B cell (primary cell): ENCODE measurements around the gene SHB. TPM values are rescaled to one million over a fixed set of nuclear protein-coding genes. Genes with fewer than 3 reads are reported as not detected.

Experiments
- ATAC-seq: fragments of 200-7000 bp; cut with Tn5 transposase; one replicate; pipeline ENCODE4 v1.10.0; 2021; ENCODE audit warnings: low read depth, mild to moderate bottlenecking, moderate number of reproducible peaks, moderate library complexity
- CTCF ChIA-PET: fragments of 350-600 bp; sonication (Branson Sonifier 250); formaldehyde crosslinking; loops from one replicate; lab custom pipeline; 2021; ENCODE audit warnings: antibody characterized with exemption, inconsistent platforms; lab: Charles Lee
- POLR2A ChIA-PET: fragments of 350-600 bp; sonication (Branson Sonifier 250); formaldehyde crosslinking; loops from one replicate; lab custom pipeline; 2021; ENCODE audit warnings: antibody characterized with exemption; lab: Charles Lee
- DNase-seq: peaks from one replicate; pipeline ENCODE4 v3.0.0; 2013
- H2AFZ ChIP-seq: 2 replicates; pipeline ENCODE4 v1.6.1; 2012; ENCODE audit warnings: mild to moderate bottlenecking, low read depth, low read length; ENCODE audit not compliant: insufficient read depth, poor library complexity, severe bottlenecking
- H3K27ac ChIP-seq, 2 donors: 1 replicate in 1 of 2; 2 replicates in 1 of 2; pipeline ENCODE4 v1.5.1; 2012 to 2013; ENCODE audit warnings: low read length in 2 of 2, mild to moderate bottlenecking in 2 of 2, moderate library complexity in 1 of 2
- H3K27me3 ChIP-seq, 4 experiments: fragments of 200-600 bp in 1 of 4; sonication (generic) in 1 of 4; replicated peaks in 1 of 4; 1 replicate in 2 of 4; 2 replicates in 2 of 4; pipeline versions ENCODE4 v1.6.1 to v1.7.0; 2013 to 2016; ENCODE audit warnings: low read length in 3 of 4, mild to moderate bottlenecking in 2 of 4, mixed read lengths in 1 of 4, moderate library complexity in 1 of 4; ENCODE audit not compliant: insufficient read depth in 4 of 4, control insufficient read depth in 3 of 4; ENCODE audit errors: control extremely low read depth in 1 of 4
- H3K36me3 ChIP-seq, 2 experiments: replicated peaks in 1 of 2; 1 replicate in 1 of 2; 2 replicates in 1 of 2; pipeline versions ENCODE4 v1.6.1 to v1.7.1; 2013; ENCODE audit warnings: low read length in 1 of 2; ENCODE audit not compliant: insufficient read depth in 2 of 2, control insufficient read depth in 1 of 2; ENCODE audit errors: control extremely low read depth in 1 of 2, extremely low read depth in 1 of 2
- H3K4me1 ChIP-seq, 2 donors: fragments of 200-600 bp in 1 of 2; sonication (generic) in 1 of 2; 1 replicate in 1 of 2; 2 replicates in 1 of 2; pipeline versions ENCODE4 v1.5.1 to v1.6.1; 2013 to 2017; ENCODE audit warnings: low read length in 2 of 2; ENCODE audit not compliant: control insufficient read depth in 2 of 2, insufficient read depth in 2 of 2
- H3K4me2 ChIP-seq: replicated peaks from 2 replicates; pipeline ENCODE3; 2012; ENCODE audit warnings: mild to moderate bottlenecking, low read depth, low read length; ENCODE audit not compliant: poor library complexity, severe bottlenecking
- H3K4me3 ChIP-seq, 5 experiments: fragments of 200-600 bp in 1 of 5; sonication (generic) in 1 of 5; 1 replicate in 3 of 5; 2 replicates in 2 of 5; pipeline versions ENCODE4 v1.5.1 to v1.7.0; 2011 to 2016; ENCODE audit warnings: low read length in 4 of 5, mild to moderate bottlenecking in 4 of 5, low read depth in 2 of 5, control low read depth in 1 of 5, moderate library complexity in 1 of 5; ENCODE audit not compliant: insufficient read depth in 1 of 5; ENCODE audit errors: control extremely low read depth in 1 of 5, extremely low read depth in 1 of 5
- H3K79me2 ChIP-seq: fragments of 200-600 bp; sonication (generic); one replicate; pipeline ENCODE4 v1.6.0; 2016; ENCODE audit warnings: low read length; ENCODE audit not compliant: control insufficient read depth, insufficient read depth
- H3K9ac ChIP-seq: fragments of 200-600 bp; sonication (generic); 2 replicates; pipeline ENCODE4 v1.6.1; 2017; ENCODE audit warnings: mild to moderate bottlenecking, low read length, moderate library complexity
- H3K9me3 ChIP-seq, 3 donors: one replicate each; pipeline versions ENCODE4 v1.6.1 to v1.7.1; 2013; ENCODE audit warnings: low read length in 2 of 3; ENCODE audit not compliant: control insufficient read depth in 2 of 3, insufficient read depth in 1 of 3; ENCODE audit errors: control extremely low read depth in 1 of 3
- H4K20me1 ChIP-seq: 2 replicates; pipeline ENCODE4 v1.6.0; 2012; ENCODE audit warnings: mild to moderate bottlenecking, low read length; ENCODE audit not compliant: insufficient read depth, control insufficient read depth, poor library complexity, severe bottlenecking
- H3K27ac Mint-ChIP-seq: one replicate; pipeline ENCODE4 v1.8.0; 2021; ENCODE audit warnings: mixed read lengths
- H3K27me3 Mint-ChIP-seq: one replicate; pipeline ENCODE4 v1.8.0; 2021; ENCODE audit warnings: mixed read lengths
- H3K4me1 Mint-ChIP-seq: one replicate; pipeline ENCODE4 v1.8.0; 2021; ENCODE audit warnings: mixed read lengths
- H3K4me3 Mint-ChIP-seq: one replicate; pipeline ENCODE4 v1.8.0; 2021; ENCODE audit warnings: mixed read lengths
- H3K9me3 Mint-ChIP-seq: one replicate; pipeline ENCODE4 v1.8.0; 2022; ENCODE audit warnings: mixed read lengths; ENCODE audit not compliant: insufficient read depth
- EZH2 ChIP-seq: IDR thresholded peaks from 2 replicates; pipeline ENCODE4 v1.6.1; 2012; ENCODE audit warnings: borderline replicate concordance, low read depth, mild to moderate bottlenecking, moderate library complexity, low read length; ENCODE audit not compliant: insufficient read depth, poor library complexity, severe bottlenecking
- WGBS: methylation state at CpG from one replicate; pipeline ENCODE4 v1.1.5; 2013; ENCODE audit warnings: missing lambda C conversion rate; ENCODE audit not compliant: insufficient coverage; 5-methylcytosine and 5-hydroxymethylcytosine counted together
- intact Hi-C: fragments of 100-400 bp; cut with micrococcal nuclease; formaldehyde crosslinking; loops from one replicate; pipeline ENCODE4 v1.10.0; 2022
- polyA plus RNA-seq: library from polyadenylated mRNA; depleted of rRNA; stranded (reverse); fragments of >200 nt; gene quantifications from 2 replicates; pipeline ENCODE4 v1.2.3, GENCODE V29; 2012
- total RNA-seq, 2 donors: library from RNA; stranded (reverse); fragments of 120-200 nt in 1 of 2; gene quantifications; 1 replicate in 1 of 2; 2 replicates in 1 of 2; pipeline versions ENCODE4 v1.2.3 to v1.2.4, GENCODE V29; 2013 to 2022
- TF ChIP-seq, protein P1 (sequence below): fragments of 200-600 bp; IDR thresholded peaks from one replicate; pipeline ENCODE4 v1.8.0; 2022; ENCODE audit warnings: antibody characterized with exemption, mild to moderate bottlenecking

SHB gene
- total and polyA plus RNA-seq, 2 donors (not counting 1 experiment from before 2014, with no cell fraction given): 0.06 to 1.9 TPM

DNA sequence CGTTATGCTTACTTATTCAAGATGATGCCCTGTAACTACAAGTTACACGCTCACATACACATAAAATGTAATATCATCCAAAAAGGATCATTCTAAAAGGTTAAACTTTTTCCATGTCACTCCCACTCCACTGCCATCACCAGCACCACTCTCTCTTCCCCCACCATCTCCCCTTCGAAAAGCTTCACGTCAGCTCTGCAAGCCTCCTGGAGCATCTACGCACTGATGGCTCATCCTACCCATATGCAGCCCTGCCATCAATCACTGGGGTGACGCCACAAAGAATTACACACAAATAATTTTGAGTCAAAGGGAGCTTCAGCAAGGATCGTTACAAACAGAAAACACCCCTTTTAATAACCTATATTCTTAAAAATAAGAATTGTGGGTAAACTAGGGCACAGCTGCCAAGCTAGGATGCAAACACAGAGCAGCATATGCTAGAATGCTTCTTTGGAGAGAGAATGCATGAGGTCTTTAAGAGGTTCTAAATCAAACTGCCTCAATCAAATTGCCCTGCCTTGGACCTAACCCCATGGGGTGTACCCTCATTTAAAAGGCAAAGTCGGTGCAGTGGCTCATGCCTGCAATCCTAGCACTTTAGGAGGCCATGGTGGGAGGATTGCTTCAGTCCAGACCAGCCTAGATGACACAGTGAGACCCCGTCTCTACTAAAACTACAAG lies 56.1 kb downstream of the SHB start:
- peaks cover 0 to 8% of the 10 kb centered on the region in 2 donors for H3K4me1 ChIP-seq
- CTCF ChIA-PET: no interaction called here
- H3K9me3 ChIP-seq: no peaks in the 10 kb centered on the region
- POLR2A ChIA-PET: no interaction called here
- H3K27me3 Mint-ChIP-seq: peaks cover 9% of the 10 kb centered on the region
- no peaks in the 10 kb centered on the region for H3K36me3 ChIP-seq
- WGBS: 91% methylated on average over 7 of the region's 9 CpGs
- no peaks in the 10 kb centered on the region for H3K9me3 Mint-ChIP-seq
- no peak overlapping the region for H3K4me2 ChIP-seq
- DNase-seq: no peak
- no peaks in the 10 kb centered on the region for H4K20me1 ChIP-seq
- intact Hi-C loops: no loop called here
- no peaks in the 10 kb centered on the region for H3K79me2 ChIP-seq
- H3K4me1 Mint-ChIP-seq: peaks cover 9% of the 10 kb centered on the region
- H3K27ac ChIP-seq: no peak overlapping the region
- no peaks in the 10 kb centered on the region for H3K27me3 ChIP-seq
- no peak for TF ChIP-seq EZH2
- TF ChIP-seq, protein P1, sequence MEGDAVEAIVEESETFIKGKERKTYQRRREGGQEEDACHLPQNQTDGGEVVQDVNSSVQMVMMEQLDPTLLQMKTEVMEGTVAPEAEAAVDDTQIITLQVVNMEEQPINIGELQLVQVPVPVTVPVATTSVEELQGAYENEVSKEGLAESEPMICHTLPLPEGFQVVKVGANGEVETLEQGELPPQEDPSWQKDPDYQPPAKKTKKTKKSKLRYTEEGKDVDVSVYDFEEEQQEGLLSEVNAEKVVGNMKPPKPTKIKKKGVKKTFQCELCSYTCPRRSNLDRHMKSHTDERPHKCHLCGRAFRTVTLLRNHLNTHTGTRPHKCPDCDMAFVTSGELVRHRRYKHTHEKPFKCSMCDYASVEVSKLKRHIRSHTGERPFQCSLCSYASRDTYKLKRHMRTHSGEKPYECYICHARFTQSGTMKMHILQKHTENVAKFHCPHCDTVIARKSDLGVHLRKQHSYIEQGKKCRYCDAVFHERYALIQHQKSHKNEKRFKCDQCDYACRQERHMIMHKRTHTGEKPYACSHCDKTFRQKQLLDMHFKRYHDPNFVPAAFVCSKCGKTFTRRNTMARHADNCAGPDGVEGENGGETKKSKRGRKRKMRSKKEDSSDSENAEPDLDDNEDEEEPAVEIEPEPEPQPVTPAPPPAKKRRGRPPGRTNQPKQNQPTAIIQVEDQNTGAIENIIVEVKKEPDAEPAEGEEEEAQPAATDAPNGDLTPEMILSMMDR: no peak
- H2AFZ ChIP-seq: no peak overlapping the region
- H3K4me3 ChIP-seq: no peak overlapping the region
- H3K4me3 Mint-ChIP-seq: no peak overlapping the region
- no peak for ATAC-seq
- no peak overlapping the region for H3K9ac ChIP-seq
- no peak overlapping the region for H3K27ac Mint-ChIP-seq

DNA sequence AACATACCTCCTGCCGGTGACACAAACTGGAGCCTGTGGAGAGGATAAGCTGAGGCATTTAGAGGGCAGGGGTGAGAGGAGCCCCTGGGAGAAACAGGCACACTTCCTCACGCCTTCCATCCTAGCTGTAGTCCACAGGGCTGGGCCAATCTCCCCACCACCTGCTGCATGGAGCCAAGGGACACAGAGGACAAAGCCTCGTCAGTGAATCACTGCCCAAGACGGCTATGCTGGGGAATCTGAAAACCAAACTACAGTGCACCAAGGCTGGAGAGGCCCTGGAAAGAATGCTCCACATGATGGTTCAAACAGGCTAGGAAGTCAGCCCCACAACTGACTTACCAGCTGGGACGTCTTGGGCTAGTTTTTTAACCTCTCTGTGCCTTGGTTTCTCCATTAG lies 57.0 kb downstream of the SHB start:
- Histone ChIP-seq H3K79me2 (no peaks in the 10 kb centered on the region), H3K36me3 (no peaks in the 10 kb centered on the region), H3K4me2 (no peak overlapping the region), H3K9me3 (no peaks in the 10 kb centered on the region), H3K9ac (no peak overlapping the region), H3K4me3 (no peak overlapping the region), H3K27ac (no peak overlapping the region), H3K27me3 (no peaks in the 10 kb centered on the region), H3K4me1 (peaks cover 0 to 9% of the 10 kb centered on the region in 2 donors), H2AFZ (no peak overlapping the region), H4K20me1 (no peaks in the 10 kb centered on the region)
- no peak for TF ChIP-seq EZH2
- TF ChIP-seq, protein P1: no peak
- intact Hi-C loops: no loop called here
- no peak for DNase-seq
- peaks cover 9% of the 10 kb centered on the region for H3K27me3 Mint-ChIP-seq
- POLR2A ChIA-PET: no interaction called here
- no peak overlapping the region for H3K4me3 Mint-ChIP-seq
- CTCF ChIA-PET: no interaction called here
- H3K9me3 Mint-ChIP-seq: no peaks in the 10 kb centered on the region
- WGBS: 89% methylated on average over 5 of the region's 5 CpGs
- H3K4me1 Mint-ChIP-seq: peaks cover 11% of the 10 kb centered on the region
- H3K27ac Mint-ChIP-seq: no peak overlapping the region
- no peak for ATAC-seq
